Measurements from ENCODE around the gene RBM19. TPM values are rescaled to one million over a fixed set of nuclear protein-coding genes. Genes with fewer than 3 reads are reported as not detected.

RBM19 gene
- total RNA-seq, 1 donor from 2014 or later: 31.1 TPM

DNA sequence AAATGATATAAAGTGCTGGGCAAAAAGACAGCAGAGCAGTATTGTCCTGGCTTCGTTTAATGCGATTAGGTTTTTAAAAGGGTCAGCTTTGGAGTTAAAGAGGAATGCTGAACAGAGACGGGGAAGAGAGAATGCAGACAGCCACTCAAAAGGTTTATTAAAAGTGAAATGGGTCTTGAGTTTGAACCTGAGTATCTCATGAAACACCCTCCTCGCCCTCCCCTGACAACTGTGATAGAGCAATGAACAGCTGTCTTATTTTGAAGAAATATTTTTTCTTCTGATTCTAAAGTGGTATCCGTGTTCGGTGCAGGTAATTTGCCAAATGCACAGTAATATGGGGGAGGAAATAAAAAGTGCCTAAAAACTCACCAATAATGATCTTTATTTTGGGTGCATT is 73.6 kb downstream of the RBM19 start:
- Mint-ChIP-seq H3K27me3 (ENCODE audit: unreplicated experiment) (no peaks in the 10 kb centered on the region), H3K36me3 (ENCODE audit: unreplicated experiment) (peaks cover 8% of the 10 kb centered on the region), H3K4me3 (ENCODE audit: unreplicated experiment) (no peak overlapping the region), H3K9me3 (ENCODE audit: unreplicated experiment) (no peaks in the 10 kb centered on the region), H3K27ac (ENCODE audit: unreplicated experiment) (no peak overlapping the region), H3K4me1 (ENCODE audit: unreplicated experiment) (peaks cover 16% of the 10 kb centered on the region)
- DNase-seq (ENCODE audit: extremely low spot score, unreplicated experiment): no peak
- TF ChIP-seq, protein P1, sequence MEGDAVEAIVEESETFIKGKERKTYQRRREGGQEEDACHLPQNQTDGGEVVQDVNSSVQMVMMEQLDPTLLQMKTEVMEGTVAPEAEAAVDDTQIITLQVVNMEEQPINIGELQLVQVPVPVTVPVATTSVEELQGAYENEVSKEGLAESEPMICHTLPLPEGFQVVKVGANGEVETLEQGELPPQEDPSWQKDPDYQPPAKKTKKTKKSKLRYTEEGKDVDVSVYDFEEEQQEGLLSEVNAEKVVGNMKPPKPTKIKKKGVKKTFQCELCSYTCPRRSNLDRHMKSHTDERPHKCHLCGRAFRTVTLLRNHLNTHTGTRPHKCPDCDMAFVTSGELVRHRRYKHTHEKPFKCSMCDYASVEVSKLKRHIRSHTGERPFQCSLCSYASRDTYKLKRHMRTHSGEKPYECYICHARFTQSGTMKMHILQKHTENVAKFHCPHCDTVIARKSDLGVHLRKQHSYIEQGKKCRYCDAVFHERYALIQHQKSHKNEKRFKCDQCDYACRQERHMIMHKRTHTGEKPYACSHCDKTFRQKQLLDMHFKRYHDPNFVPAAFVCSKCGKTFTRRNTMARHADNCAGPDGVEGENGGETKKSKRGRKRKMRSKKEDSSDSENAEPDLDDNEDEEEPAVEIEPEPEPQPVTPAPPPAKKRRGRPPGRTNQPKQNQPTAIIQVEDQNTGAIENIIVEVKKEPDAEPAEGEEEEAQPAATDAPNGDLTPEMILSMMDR (IDR thresholded peaks at IDR 0.05): no peak

GRCh38 chr12:113891739-113892520 is 74.2 kb downstream of the RBM19 start:
- H3K9me3 Mint-ChIP-seq (ENCODE audit: unreplicated experiment): no peaks in the 10 kb centered on the region
- H3K36me3 Mint-ChIP-seq (ENCODE audit: unreplicated experiment): peaks cover 8% of the 10 kb centered on the region
- H3K27me3 Mint-ChIP-seq (ENCODE audit: unreplicated experiment): no peaks in the 10 kb centered on the region
- H3K27ac Mint-ChIP-seq (ENCODE audit: unreplicated experiment): no peak overlapping the region
- H3K4me1 Mint-ChIP-seq (ENCODE audit: unreplicated experiment): peaks cover 16% of the 10 kb centered on the region
- DNase-seq (ENCODE audit: extremely low spot score, unreplicated experiment): no peak
- no peak overlapping the region for H3K4me3 Mint-ChIP-seq (ENCODE audit: unreplicated experiment)
- TF ChIP-seq, protein P1 (IDR thresholded peaks at IDR 0.05): no peak

GRCh38 chr12:113891167-113891692 is 74.9 kb downstream of the RBM19 start:
- Mint-ChIP-seq H3K4me1 (ENCODE audit: unreplicated experiment) (peaks cover 16% of the 10 kb centered on the region), H3K36me3 (ENCODE audit: unreplicated experiment) (peaks cover 8% of the 10 kb centered on the region), H3K4me3 (ENCODE audit: unreplicated experiment) (no peak overlapping the region), H3K9me3 (ENCODE audit: unreplicated experiment) (no peaks in the 10 kb centered on the region), H3K27me3 (ENCODE audit: unreplicated experiment) (no peaks in the 10 kb centered on the region), H3K27ac (ENCODE audit: unreplicated experiment) (no peak overlapping the region)
- TF ChIP-seq, protein P1 (IDR thresholded peaks at IDR 0.05): no peak
- DNase-seq (ENCODE audit: extremely low spot score, unreplicated experiment): no peak

DNA sequence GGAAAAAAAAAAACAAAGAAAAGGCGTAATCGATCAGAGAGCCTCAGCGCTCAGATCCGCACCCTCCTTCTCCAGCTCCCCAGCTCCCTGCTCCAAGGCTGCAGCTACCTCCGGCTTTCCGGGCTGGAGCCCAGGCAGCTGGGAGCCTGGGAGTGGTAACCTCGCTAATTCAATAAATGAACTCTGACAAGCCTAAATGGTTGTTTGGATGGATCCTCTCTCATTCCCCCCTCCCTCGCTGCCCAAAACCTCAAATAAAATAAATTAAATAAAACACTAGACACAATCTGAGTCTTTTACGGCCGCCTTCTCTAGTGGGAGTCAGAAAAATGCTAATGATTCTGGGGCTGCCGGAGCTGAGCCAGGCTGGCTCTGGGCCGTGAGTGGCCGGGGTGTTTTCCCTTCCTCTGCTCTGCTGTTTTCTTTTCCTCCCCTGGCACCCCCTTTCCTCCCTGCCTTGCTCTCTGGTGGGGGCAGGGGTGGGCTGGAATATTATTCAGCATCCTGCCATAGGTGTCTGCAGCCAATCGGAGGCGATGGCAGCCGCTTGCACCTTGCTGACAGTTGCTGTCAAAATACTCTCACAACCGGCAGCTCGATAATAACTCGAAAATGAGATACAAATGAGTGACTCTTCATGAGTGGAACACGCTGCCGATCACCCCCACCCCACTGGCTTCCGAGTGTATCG is 76.1 kb downstream of the RBM19 start:
- H3K4me3 Mint-ChIP-seq (ENCODE audit: unreplicated experiment): no peak overlapping the region
- no peak overlapping the region for H3K27ac Mint-ChIP-seq (ENCODE audit: unreplicated experiment)
- H3K4me1 Mint-ChIP-seq (ENCODE audit: unreplicated experiment): peaks cover 16% of the 10 kb centered on the region
- H3K27me3 Mint-ChIP-seq (ENCODE audit: unreplicated experiment): no peaks in the 10 kb centered on the region
- H3K9me3 Mint-ChIP-seq (ENCODE audit: unreplicated experiment): peaks cover 2% of the 10 kb centered on the region
- no peak for DNase-seq (ENCODE audit: extremely low spot score, unreplicated experiment)
- TF ChIP-seq, protein P1 (IDR thresholded peaks at IDR 0.05): no peak
- H3K36me3 Mint-ChIP-seq (ENCODE audit: unreplicated experiment): peaks cover 11% of the 10 kb centered on the region

DNA sequence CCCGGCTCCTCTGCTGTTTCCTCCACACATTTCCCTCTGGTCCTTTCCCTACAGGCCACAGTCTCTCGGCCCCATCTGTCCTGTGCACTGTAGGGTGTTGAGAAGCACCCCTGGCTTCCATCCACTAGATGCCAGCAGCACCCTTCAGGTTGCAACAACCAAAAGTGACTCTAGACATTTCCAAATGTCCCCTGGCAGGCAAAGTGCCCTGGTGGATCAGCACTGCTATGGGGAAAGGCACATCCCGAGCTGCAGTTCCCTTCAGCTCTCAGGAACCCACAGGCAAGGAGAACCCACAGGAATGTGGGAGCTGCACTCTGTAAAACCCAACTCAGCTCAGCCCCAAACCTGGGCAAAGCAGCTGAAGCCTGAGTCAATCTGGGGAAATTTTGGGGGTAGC is 77.0 kb downstream of the RBM19 start:
- Mint-ChIP-seq H3K27me3 (ENCODE audit: unreplicated experiment) (no peaks in the 10 kb centered on the region), H3K36me3 (ENCODE audit: unreplicated experiment) (peaks cover 16% of the 10 kb centered on the region), H3K4me3 (ENCODE audit: unreplicated experiment) (no peak overlapping the region), H3K27ac (ENCODE audit: unreplicated experiment) (no peak overlapping the region), H3K4me1 (ENCODE audit: unreplicated experiment) (peaks cover 16% of the 10 kb centered on the region), H3K9me3 (ENCODE audit: unreplicated experiment) (peaks cover 10% of the 10 kb centered on the region)
- DNase-seq (ENCODE audit: extremely low spot score, unreplicated experiment): no peak
- TF ChIP-seq, protein P1 (IDR thresholded peaks at IDR 0.05): no peak

Measured in osteocyte (in vitro differentiated cells).